ENCODE results near the gene LRP3.

DNA sequence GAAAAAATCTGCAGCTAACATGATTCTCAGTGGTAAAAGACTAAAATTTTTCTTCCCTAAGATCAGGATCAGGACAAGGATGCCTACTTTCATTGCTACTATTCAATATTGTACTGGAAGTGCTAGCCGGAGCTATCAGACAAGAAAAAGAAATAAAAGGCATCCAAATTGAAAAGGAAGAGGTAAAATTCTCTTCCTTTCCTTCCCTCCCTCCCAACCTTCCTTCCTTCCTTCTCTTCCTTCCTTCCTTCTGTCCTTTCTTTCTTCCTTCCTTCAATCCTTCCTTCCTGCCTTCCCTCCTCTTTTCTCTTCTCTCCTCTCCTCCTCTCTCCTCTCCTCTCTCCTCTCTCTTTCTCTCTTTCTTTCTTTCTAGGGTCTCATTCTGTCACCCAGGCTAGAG is 26.7 kb upstream of the LRP3 start:
- no peak for TF ChIP-seq POLR2A (IDR thresholded peaks at IDR 0.05)
- TF ChIP-seq, protein P1, sequence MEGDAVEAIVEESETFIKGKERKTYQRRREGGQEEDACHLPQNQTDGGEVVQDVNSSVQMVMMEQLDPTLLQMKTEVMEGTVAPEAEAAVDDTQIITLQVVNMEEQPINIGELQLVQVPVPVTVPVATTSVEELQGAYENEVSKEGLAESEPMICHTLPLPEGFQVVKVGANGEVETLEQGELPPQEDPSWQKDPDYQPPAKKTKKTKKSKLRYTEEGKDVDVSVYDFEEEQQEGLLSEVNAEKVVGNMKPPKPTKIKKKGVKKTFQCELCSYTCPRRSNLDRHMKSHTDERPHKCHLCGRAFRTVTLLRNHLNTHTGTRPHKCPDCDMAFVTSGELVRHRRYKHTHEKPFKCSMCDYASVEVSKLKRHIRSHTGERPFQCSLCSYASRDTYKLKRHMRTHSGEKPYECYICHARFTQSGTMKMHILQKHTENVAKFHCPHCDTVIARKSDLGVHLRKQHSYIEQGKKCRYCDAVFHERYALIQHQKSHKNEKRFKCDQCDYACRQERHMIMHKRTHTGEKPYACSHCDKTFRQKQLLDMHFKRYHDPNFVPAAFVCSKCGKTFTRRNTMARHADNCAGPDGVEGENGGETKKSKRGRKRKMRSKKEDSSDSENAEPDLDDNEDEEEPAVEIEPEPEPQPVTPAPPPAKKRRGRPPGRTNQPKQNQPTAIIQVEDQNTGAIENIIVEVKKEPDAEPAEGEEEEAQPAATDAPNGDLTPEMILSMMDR (IDR thresholded peaks at IDR 0.05): no peak
